Loucy (cell line): ENCODE measurements around the gene FCSK.

ENCODE experiments used
- EZH2phosphoT487 ChIP-seq: fragments of 200-600 bp; IDR thresholded peaks from 2 replicates; pipeline ENCODE4 v1.6.1; 2018; ENCODE audit warnings: antibody characterized with exemption, mild to moderate bottlenecking, moderate library complexity, borderline replicate concordance
- TF ChIP-seq, protein P1 (sequence below): fragments of 200-600 bp; sonication (generic); conservative IDR thresholded peaks from 2 replicates; pipeline ENCODE4 v1.5.1; 2014; ENCODE audit warnings: mild to moderate bottlenecking, antibody characterized with exemption, low read length

DNA sequence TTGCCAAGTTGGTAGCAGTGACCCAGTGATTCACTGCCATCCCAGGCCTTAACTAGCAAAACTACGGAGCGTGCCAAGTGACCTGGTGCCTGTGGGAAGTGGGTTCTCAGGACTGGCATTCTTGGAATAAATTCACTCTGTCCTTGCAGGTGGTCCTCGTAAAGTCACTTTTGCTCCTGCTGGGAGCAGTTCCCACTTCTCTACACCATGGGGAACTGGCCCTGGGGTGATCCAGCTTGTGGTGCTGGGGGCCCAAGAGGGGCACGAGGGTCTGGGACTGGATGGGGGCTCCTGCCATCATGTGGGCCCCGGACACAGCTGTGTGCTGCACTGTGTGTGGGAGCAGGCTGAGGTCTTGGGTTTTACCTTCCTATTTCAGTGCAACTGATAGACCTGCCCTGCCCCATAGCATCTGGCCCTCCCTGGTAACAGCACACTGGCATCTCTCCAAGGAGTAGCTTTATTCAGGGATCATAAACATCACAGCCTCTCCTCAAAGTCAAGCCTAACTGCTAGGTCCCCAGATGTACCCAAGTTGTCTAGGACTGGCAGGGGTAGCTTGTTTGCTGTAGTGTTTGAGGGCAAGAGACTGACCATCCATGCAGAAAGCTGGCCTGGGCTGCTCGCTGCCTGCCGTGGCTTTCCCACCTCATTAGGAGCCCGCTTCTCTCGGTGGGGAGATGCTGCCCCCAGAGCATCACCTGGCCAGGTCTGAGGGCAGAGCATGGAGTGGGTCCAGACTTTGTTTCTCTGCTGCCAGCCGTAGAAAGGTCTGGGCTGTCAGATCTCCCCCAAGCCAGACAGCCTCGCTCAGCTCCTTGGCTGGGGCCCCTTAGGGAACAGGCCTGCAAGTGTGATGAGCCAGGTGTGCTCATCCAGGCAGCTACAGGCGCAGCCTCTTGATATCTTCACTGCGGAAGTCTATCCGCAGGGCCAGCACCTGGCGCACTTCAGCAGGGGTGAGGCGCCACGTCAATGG lies 26.0 kb downstream of the FCSK start:
- TF ChIP-seq, protein P1, sequence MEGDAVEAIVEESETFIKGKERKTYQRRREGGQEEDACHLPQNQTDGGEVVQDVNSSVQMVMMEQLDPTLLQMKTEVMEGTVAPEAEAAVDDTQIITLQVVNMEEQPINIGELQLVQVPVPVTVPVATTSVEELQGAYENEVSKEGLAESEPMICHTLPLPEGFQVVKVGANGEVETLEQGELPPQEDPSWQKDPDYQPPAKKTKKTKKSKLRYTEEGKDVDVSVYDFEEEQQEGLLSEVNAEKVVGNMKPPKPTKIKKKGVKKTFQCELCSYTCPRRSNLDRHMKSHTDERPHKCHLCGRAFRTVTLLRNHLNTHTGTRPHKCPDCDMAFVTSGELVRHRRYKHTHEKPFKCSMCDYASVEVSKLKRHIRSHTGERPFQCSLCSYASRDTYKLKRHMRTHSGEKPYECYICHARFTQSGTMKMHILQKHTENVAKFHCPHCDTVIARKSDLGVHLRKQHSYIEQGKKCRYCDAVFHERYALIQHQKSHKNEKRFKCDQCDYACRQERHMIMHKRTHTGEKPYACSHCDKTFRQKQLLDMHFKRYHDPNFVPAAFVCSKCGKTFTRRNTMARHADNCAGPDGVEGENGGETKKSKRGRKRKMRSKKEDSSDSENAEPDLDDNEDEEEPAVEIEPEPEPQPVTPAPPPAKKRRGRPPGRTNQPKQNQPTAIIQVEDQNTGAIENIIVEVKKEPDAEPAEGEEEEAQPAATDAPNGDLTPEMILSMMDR = no peak
- TF ChIP-seq EZH2phosphoT487 = no peak
